HEK293 (cell line): Measurements from ENCODE around the gene CPM.

Experiments
- CTCF ChIA-PET: fragments of 350-600 bp; formaldehyde crosslinking; extraction: SDS; loops from one replicate; lab custom pipeline; 2021; ENCODE audit warnings: antibody characterized with exemption; lab: Yijun Ruan, JAX
- POLR2A ChIA-PET: fragments of 300-600 bp; formaldehyde crosslinking; extraction: SDS; loops from one replicate; lab custom pipeline; 2020; ENCODE audit warnings: antibody characterized with exemption, inconsistent platforms; lab: Yijun Ruan, JAX
- H3K27ac ChIP-seq: fragments of 200-500 bp; sonication (Bioruptor generic); 2 replicates; pipeline ENCODE4 v1.5.1; 2014; ENCODE audit warnings: low read depth, low read length, control low read depth, inconsistent platforms; ENCODE audit errors: extremely low read depth
- H3K36me3 ChIP-seq, 2 experiments: fragments of 200-500 bp in 1 of 2; sonication (Bioruptor generic) in 1 of 2; 1 replicate in 1 of 2; 2 replicates in 1 of 2; pipeline ENCODE4 v1.5.1; 2014 to 2017; ENCODE audit warnings: inconsistent platforms in 2 of 2, low read length in 2 of 2; ENCODE audit not compliant: control insufficient read depth in 2 of 2, insufficient read depth in 1 of 2
- H3K4me1 ChIP-seq: fragments of 200-500 bp; sonication (Bioruptor generic); 2 replicates; pipeline ENCODE4 v1.5.1; 2014; ENCODE audit warnings: mild to moderate bottlenecking, low read length, inconsistent platforms; ENCODE audit not compliant: control insufficient read depth, insufficient read depth
- H3K4me3 ChIP-seq: 2 replicates; pipeline ENCODE4 v1.5.1; 2011; ENCODE audit warnings: low read depth, mild to moderate bottlenecking, control low read depth, low read length, moderate library complexity
- H3K9me3 ChIP-seq: fragments of 200-500 bp; sonication (Bioruptor generic); 2 replicates; pipeline ENCODE4 v1.5.1; 2014; ENCODE audit warnings: low read depth, low read length, inconsistent platforms; ENCODE audit not compliant: control insufficient read depth, insufficient read depth
- KLF9 ChIP-seq: fragments of 450-650 bp; formaldehyde crosslinking; IDR thresholded peaks from 2 replicates; pipeline ENCODE4 v1.5.1; 2016; ENCODE audit warnings: missing biosample characterization, missing genetic modification characterization, low read depth
- PATZ1 ChIP-seq: fragments of 450-650 bp; formaldehyde crosslinking; IDR thresholded peaks from 2 replicates; pipeline ENCODE4 v1.5.1; 2016; ENCODE audit warnings: missing biosample characterization, missing genetic modification characterization
- PRDM4 ChIP-seq: fragments of 450-650 bp; formaldehyde crosslinking; IDR thresholded peaks from 2 replicates; pipeline ENCODE4 v1.5.1; 2017; ENCODE audit warnings: missing biosample characterization, missing genetic modification characterization
- REPIN1 ChIP-seq: fragments of 450-650 bp; formaldehyde crosslinking; IDR thresholded peaks from 2 replicates; pipeline ENCODE4 v1.5.1; 2017; ENCODE audit warnings: missing biosample characterization, missing genetic modification characterization, low read depth
- ZBTB10 ChIP-seq: fragments of 450-650 bp; formaldehyde crosslinking; IDR thresholded peaks from 2 replicates; pipeline ENCODE4 v1.5.1; 2016; ENCODE audit warnings: missing biosample characterization, missing genetic modification characterization
- ZFHX2 ChIP-seq: fragments of 450-650 bp; formaldehyde crosslinking; conservative IDR thresholded peaks from 2 replicates; pipeline ENCODE4 v1.5.1; 2016; ENCODE audit warnings: missing biosample characterization, missing genetic modification characterization
- ZNF121 ChIP-seq: fragments of 450-650 bp; formaldehyde crosslinking; IDR thresholded peaks from 2 replicates; pipeline ENCODE4 v1.5.1; 2016; ENCODE audit warnings: missing biosample characterization, missing genetic modification characterization
- ZNF266 ChIP-seq: fragments of 450-650 bp; formaldehyde crosslinking; IDR thresholded peaks from 2 replicates; pipeline ENCODE4 v1.5.1; 2016; ENCODE audit warnings: missing biosample characterization, missing genetic modification characterization, low read depth
- ZNF280C ChIP-seq: fragments of 450-650 bp; formaldehyde crosslinking; IDR thresholded peaks from 2 replicates; pipeline ENCODE4 v1.5.1; 2016; ENCODE audit warnings: missing biosample characterization, missing genetic modification characterization
- ZNF354C ChIP-seq: fragments of 450-650 bp; formaldehyde crosslinking; IDR thresholded peaks from 2 replicates; pipeline ENCODE4 v1.5.1; 2016; ENCODE audit warnings: missing biosample characterization, missing genetic modification characterization, low read depth, borderline replicate concordance
- ZNF510 ChIP-seq: fragments of 450-650 bp; formaldehyde crosslinking; IDR thresholded peaks from 2 replicates; pipeline ENCODE4 v1.5.1; 2018; ENCODE audit warnings: mild to moderate bottlenecking, missing genetic modification characterization, missing biosample characterization; ENCODE audit not compliant: insufficient replicate concordance
- ZNF521 ChIP-seq: fragments of 450-650 bp; formaldehyde crosslinking; IDR thresholded peaks from 2 replicates; pipeline ENCODE4 v1.5.1; 2017; ENCODE audit warnings: missing biosample characterization, mild to moderate bottlenecking, missing genetic modification characterization
- ZNF548 ChIP-seq: fragments of 450-650 bp; formaldehyde crosslinking; IDR thresholded peaks from 2 replicates; pipeline ENCODE4 v1.5.1; 2016; ENCODE audit warnings: missing biosample characterization, missing genetic modification characterization
- ZNF560 ChIP-seq: fragments of 450-650 bp; formaldehyde crosslinking; IDR thresholded peaks from 2 replicates; pipeline ENCODE4 v1.5.1; 2017; ENCODE audit warnings: missing biosample characterization, missing genetic modification characterization, borderline replicate concordance
- ZNF658 ChIP-seq: fragments of 450-650 bp; formaldehyde crosslinking; IDR thresholded peaks from 2 replicates; pipeline ENCODE4; 2016; ENCODE audit warnings: missing biosample characterization, missing genetic modification characterization
- ZNF677 ChIP-seq: fragments of 450-650 bp; IDR thresholded peaks from 2 replicates; pipeline ENCODE4 v1.5.0; 2018; ENCODE audit warnings: missing biosample characterization, mild to moderate bottlenecking, missing genetic modification characterization, moderate library complexity
- ZNF76 ChIP-seq: fragments of 450-650 bp; formaldehyde crosslinking; IDR thresholded peaks from 2 replicates; pipeline ENCODE4; 2016; ENCODE audit warnings: low read depth, missing biosample characterization, missing genetic modification characterization, borderline replicate concordance
- TF ChIP-seq, protein P1 (sequence below): fragments of 450-650 bp; formaldehyde crosslinking; IDR thresholded peaks from 2 replicates; pipeline ENCODE4 v1.5.1; 2016; ENCODE audit warnings: missing biosample characterization, missing genetic modification characterization
- TF ChIP-seq, protein P2 (sequence below): fragments of 450-650 bp; formaldehyde crosslinking; IDR thresholded peaks from 2 replicates; pipeline ENCODE4 v1.5.1; 2016; ENCODE audit warnings: missing biosample characterization, missing genetic modification characterization

The CPM gene

DNA sequence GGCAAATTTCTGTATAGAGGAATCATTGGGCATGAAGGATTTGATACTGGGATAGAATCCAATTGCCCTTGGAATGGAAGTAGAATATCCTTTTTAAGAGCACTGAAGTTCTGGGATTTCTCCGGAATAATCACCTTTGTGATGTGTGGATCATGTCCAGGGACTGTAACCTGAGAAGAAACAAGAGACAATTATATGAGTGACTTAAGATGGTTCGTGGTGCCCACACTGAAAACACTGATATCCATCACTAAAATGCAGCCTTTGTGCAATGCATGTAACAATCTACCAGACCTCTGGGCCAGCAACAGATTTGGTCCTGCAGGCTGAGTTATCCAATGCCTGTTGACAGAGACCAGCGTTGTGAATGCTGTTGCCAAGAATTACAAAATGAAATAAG lies 76.5 kb downstream of the CPM start:
- no peaks in the 10 kb centered on the region for H3K36me3 ChIP-seq
- no peaks in the 10 kb centered on the region for H3K4me1 ChIP-seq
- H3K27ac ChIP-seq: no peak overlapping the region
- H3K4me3 ChIP-seq: no peak overlapping the region
- TF ChIP-seq ZNF560 (tag by site-specific recombination): no peak
- TF ChIP-seq, protein P1, sequence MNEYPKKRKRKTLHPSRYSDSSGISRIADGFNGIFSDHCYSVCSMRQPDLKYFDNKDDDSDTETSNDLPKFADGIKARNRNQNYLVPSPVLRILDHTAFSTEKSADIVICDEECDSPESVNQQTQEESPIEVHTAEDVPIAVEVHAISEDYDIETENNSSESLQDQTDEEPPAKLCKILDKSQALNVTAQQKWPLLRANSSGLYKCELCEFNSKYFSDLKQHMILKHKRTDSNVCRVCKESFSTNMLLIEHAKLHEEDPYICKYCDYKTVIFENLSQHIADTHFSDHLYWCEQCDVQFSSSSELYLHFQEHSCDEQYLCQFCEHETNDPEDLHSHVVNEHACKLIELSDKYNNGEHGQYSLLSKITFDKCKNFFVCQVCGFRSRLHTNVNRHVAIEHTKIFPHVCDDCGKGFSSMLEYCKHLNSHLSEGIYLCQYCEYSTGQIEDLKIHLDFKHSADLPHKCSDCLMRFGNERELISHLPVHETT: no peak
- TF ChIP-seq ZNF266: no peak
- TF ChIP-seq, protein P2, sequence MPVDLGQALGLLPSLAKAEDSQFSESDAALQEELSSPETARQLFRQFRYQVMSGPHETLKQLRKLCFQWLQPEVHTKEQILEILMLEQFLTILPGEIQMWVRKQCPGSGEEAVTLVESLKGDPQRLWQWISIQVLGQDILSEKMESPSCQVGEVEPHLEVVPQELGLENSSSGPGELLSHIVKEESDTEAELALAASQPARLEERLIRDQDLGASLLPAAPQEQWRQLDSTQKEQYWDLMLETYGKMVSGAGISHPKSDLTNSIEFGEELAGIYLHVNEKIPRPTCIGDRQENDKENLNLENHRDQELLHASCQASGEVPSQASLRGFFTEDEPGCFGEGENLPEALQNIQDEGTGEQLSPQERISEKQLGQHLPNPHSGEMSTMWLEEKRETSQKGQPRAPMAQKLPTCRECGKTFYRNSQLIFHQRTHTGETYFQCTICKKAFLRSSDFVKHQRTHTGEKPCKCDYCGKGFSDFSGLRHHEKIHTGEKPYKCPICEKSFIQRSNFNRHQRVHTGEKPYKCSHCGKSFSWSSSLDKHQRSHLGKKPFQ (tag by site-specific recombination): no peak
- TF ChIP-seq ZFHX2 (tag by site-specific recombination): no peak
- TF ChIP-seq KLF9 (tag by site-specific recombination): no peak
- TF ChIP-seq ZBTB10: no peak
- no peak for TF ChIP-seq ZNF548 (tag by site-specific recombination)
- no peak for TF ChIP-seq ZNF677
- TF ChIP-seq ZNF658 (tag by site-specific recombination): no peak
- no peak for TF ChIP-seq ZNF121 (tag by site-specific recombination)
- TF ChIP-seq REPIN1 (tag by site-specific recombination): no peak
- TF ChIP-seq ZNF521 (tag by site-specific recombination): no peak
- TF ChIP-seq ZNF76 (tag by site-specific recombination): no peak
- TF ChIP-seq ZNF510 (tag by site-specific recombination): no peak
- no peak for TF ChIP-seq ZNF354C (tag by site-specific recombination)
- no peak for TF ChIP-seq PATZ1 (tag by site-specific recombination)
- no peak for TF ChIP-seq PRDM4 (tag by site-specific recombination)
- no peak for TF ChIP-seq ZNF280C (tag by site-specific recombination)
- H3K9me3 ChIP-seq: no peaks in the 10 kb centered on the region
- ChIA-PET CTCF (no interaction called here), POLR2A (no interaction called here)
